Chondrocyte (in vitro differentiated cells): ENCODE results near the gene IFTAP. TPM values are rescaled to one million over a fixed set of nuclear protein-coding genes. Genes with fewer than 3 reads are reported as not detected.
"Not testable (repeated sequence)": the region's sequence is repeated elsewhere in the genome, so short reads cannot be mapped to it uniquely, and the experiment has no call there.

Experiments used
- DNase-seq: peaks from one replicate; pipeline ENCODE4 v3.0.0; 2021; ENCODE audit warnings: mixed read lengths, low spot score
- H3K27ac Mint-ChIP-seq: one replicate; pipeline ENCODE4 v1.8.0; 2021; ENCODE audit warnings: mild to moderate bottlenecking, moderate library complexity, mixed read lengths; ENCODE audit not compliant: unreplicated experiment
- H3K27me3 Mint-ChIP-seq: 2 replicates; pipeline ENCODE4 v1.8.0; 2021; ENCODE audit warnings: low read depth, mixed read lengths
- H3K36me3 Mint-ChIP-seq: 2 replicates; pipeline ENCODE4 v1.8.0; 2021; ENCODE audit warnings: low read depth, mixed read lengths
- H3K4me1 Mint-ChIP-seq: 2 replicates; pipeline ENCODE4 v1.8.0; 2021; ENCODE audit warnings: low read depth, mild to moderate bottlenecking, mixed read lengths
- H3K4me3 Mint-ChIP-seq: one replicate; pipeline ENCODE4 v1.8.0; 2021; ENCODE audit warnings: mild to moderate bottlenecking, moderate library complexity, mixed read lengths; ENCODE audit not compliant: unreplicated experiment
- H3K9me3 Mint-ChIP-seq: 2 replicates; pipeline ENCODE4 v1.8.0; 2021; ENCODE audit warnings: low read depth, mixed read lengths
- total RNA-seq: library from RNA; stranded (reverse); gene quantifications from 3 replicates; pipeline ENCODE4 v1.2.1, GENCODE V29; 2021
- TF ChIP-seq, protein P1 (sequence below): fragments of 200-600 bp; sonication (generic); IDR thresholded peaks from 2 replicates; pipeline ENCODE4 v1.5.0; 2021; ENCODE audit warnings: antibody characterized with exemption, mild to moderate bottlenecking, moderate library complexity

IFTAP gene
- total RNA-seq, 1 donor from 2014 or later, result 19.7 TPM

GRCh38 chr11:36635066-36635862 lies 41.0 kb downstream of the IFTAP start:
- H3K27ac Mint-ChIP-seq, result no peak overlapping the region
- H3K9me3 Mint-ChIP-seq, result no peaks in the 10 kb centered on the region
- H3K27me3 Mint-ChIP-seq, result no peaks in the 10 kb centered on the region
- H3K36me3 Mint-ChIP-seq, result peaks cover 7% of the 10 kb centered on the region
- TF ChIP-seq, protein P1, sequence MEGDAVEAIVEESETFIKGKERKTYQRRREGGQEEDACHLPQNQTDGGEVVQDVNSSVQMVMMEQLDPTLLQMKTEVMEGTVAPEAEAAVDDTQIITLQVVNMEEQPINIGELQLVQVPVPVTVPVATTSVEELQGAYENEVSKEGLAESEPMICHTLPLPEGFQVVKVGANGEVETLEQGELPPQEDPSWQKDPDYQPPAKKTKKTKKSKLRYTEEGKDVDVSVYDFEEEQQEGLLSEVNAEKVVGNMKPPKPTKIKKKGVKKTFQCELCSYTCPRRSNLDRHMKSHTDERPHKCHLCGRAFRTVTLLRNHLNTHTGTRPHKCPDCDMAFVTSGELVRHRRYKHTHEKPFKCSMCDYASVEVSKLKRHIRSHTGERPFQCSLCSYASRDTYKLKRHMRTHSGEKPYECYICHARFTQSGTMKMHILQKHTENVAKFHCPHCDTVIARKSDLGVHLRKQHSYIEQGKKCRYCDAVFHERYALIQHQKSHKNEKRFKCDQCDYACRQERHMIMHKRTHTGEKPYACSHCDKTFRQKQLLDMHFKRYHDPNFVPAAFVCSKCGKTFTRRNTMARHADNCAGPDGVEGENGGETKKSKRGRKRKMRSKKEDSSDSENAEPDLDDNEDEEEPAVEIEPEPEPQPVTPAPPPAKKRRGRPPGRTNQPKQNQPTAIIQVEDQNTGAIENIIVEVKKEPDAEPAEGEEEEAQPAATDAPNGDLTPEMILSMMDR, result no peak
- H3K4me1 Mint-ChIP-seq, result no peaks in the 10 kb centered on the region
- no peak overlapping the region for H3K4me3 Mint-ChIP-seq
- no peak for DNase-seq

DNA sequence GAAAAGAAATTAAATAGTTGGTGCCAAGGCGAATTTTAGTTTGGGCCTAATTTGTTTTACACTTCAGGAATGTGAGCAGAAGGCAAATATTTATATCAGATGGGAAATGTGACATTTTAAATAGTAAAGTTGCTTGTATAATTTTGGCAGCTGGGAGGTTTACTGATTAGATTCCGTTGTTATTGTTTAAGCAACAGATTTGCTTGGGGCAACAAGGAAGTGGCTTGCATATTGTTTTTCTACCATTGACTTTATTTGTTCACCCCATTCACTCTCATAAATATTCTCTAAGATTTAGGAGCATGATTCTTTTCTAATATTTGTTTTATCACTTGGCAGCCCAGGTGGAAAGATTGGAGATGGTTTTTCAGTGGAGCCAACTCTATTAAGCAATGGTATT lies 44.3 kb downstream of the IFTAP start:
- Mint-ChIP-seq H3K27ac (no peak overlapping the region), H3K36me3 (peaks cover 15% of the 10 kb centered on the region), H3K4me3 (no peak overlapping the region), H3K9me3 (peaks cover 9% of the 10 kb centered on the region), H3K4me1 (no peaks in the 10 kb centered on the region), H3K27me3 (no peaks in the 10 kb centered on the region)
- TF ChIP-seq, protein P1, result no peak
- no peak for DNase-seq

- Mint-ChIP-seq H3K4me1 (no peaks in the 10 kb centered on the region), H3K27ac (no peak overlapping the region), H3K27me3 (no peaks in the 10 kb centered on the region), H3K9me3 (peaks cover 7% of the 10 kb centered on the region), H3K36me3 (peaks cover 16% of the 10 kb centered on the region), H3K4me3 (no peak overlapping the region)
- no peak for DNase-seq
- TF ChIP-seq, protein P1, result no peak
Observed at GRCh38 chr11:36657610-36658267, 63.4 kb downstream of the IFTAP start.

DNA sequence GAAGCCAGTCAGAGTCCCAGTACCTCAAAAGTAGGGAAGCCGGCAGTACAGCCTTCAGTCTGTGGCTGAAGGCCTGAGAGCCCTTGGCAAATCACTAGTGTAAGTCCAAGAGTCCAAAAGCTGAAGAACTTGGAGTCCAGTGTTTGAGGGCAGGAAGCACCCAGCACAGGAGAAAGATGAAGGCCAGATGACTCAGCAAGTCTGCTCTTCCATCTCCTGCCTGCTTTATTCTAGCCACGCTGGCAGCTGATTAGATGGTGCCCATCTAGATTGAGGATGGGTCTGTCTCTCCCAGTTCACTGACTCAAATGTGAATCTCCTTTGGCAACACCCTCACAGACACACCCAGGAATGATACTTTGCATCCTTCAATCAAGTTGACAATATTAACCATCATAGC lies 67.1 kb downstream of the IFTAP start:
- not testable (repeated sequence) for DNase-seq, H3K4me3 Mint-ChIP-seq, H3K27ac Mint-ChIP-seq, H3K4me1 Mint-ChIP-seq, H3K27me3 Mint-ChIP-seq, H3K9me3 Mint-ChIP-seq
- H3K36me3 Mint-ChIP-seq, result peaks cover 12% of the 10 kb centered on the region

GRCh38 chr11:36672815-36673450 lies 78.6 kb downstream of the IFTAP start:
- no peaks in the 10 kb centered on the region for H3K27me3 Mint-ChIP-seq
- TF ChIP-seq, protein P1, result peak; percentile 94
- peaks cover 6% of the 10 kb centered on the region for H3K36me3 Mint-ChIP-seq
- no peak for DNase-seq
- no peaks in the 10 kb centered on the region for H3K4me1 Mint-ChIP-seq
- no peak overlapping the region for H3K27ac Mint-ChIP-seq
- H3K9me3 Mint-ChIP-seq, result peaks cover 24% of the 10 kb centered on the region
- no peak overlapping the region for H3K4me3 Mint-ChIP-seq

DNA sequence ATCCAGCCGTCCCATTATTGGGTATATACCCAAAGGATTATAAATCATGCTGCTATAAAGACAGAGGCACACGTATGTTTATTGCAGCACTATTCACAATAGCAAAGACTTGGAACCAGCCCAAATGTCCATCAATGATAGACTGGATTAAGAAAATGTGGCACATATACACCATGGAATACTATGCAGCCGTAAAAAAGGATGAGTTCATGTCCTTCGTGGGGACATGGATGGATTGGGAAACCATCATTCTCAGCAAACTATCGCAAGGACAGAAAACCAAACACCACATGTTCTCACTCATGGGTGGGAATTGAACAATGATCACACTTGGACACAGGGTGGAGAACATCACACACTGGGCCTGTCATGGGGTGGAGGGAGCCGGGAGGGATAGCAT lies 85.2 kb downstream of the IFTAP start:
- H3K9me3 Mint-ChIP-seq, result peaks cover 26% of the 10 kb centered on the region
- H3K27ac Mint-ChIP-seq, DNase-seq, H3K36me3 Mint-ChIP-seq, H3K4me3 Mint-ChIP-seq, H3K4me1 Mint-ChIP-seq, H3K27me3 Mint-ChIP-seq: not testable (repeated sequence)
